Measurements from ENCODE around the gene PID1.
A peak's percentile ranks its signal among the peaks of the same experiment; 100 is the strongest.
"Not testable (repeated sequence)": the region's sequence is repeated elsewhere in the genome, so short reads cannot be mapped to it uniquely, and the experiment has no call there.

PID1 gene

DNA sequence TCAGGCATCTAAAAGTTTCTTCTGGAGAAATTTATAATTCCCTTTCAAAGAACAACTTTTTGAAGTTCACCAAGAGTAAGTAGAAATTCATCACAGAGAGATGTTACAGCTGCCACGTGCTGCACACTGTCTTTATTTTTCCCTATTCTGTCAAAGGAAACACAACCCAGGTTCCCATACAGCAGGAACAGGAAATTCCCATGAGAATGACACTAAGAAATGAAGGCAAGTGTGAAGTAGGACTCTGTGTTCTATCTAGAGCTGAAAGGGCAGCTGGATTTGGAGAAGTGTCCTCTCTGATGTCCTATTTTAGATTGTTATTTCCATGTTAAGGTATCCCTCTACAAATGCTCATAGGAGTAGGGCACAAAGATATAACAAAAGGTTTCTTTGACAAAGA lies 58.8 kb downstream of the PID1 start:
- no peak for DNase-seq (ENCODE audit: low spot score)

- DNase-seq (ENCODE audit: low spot score) = peak; percentile 3
Measured at GRCh38 chr2:229210641-229211040, 60.4 kb downstream of the PID1 start.

- DNase-seq (ENCODE audit: low spot score) = no peak
Measured at GRCh38 chr2:229206548-229206947, 64.5 kb downstream of the PID1 start.

DNA sequence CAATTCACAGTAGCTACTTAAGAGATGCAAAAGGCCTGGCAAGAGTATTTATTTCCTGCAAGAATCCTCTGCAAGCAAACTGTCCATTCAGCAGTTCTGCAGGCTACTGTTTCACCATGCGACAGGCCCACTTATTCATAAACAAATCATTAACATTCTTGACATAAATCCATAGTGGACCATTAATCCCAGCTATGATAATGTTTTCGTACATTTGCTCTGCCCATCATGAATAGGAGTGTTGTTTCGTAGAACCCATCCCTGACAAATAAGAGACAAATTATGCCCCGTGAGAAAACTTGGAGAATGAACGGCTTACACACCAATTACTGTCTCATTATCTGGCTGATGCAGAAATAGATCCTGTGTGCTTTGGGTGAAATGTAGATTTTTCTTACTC lies 65.4 kb downstream of the PID1 start:
- peak; percentile 16 for DNase-seq (ENCODE audit: low spot score)

GRCh38 chr2:229202646-229203045 lies 68.4 kb downstream of the PID1 start:
- no peak for DNase-seq (ENCODE audit: low spot score)

DNA sequence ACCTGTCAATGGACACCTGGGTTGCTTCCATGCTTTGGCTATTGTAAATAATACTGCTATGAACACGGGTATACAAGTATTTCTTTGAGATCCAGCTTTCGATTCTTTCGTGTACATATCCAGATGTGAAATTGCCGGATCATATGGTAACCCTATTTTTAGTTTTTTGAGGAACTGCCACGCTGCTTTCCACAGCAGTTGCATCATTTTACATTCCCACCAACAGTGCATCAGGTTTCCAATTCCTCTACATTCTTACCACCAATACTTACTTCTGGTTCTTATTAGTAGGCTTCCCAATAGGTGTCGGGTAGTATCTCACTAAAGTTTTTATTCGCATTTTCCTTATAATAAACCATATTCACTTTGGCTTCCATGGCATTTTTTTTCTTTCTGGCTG lies 69.6 kb downstream of the PID1 start:
- no peak for DNase-seq (ENCODE audit: low spot score)

GRCh38 chr2:229199267-229199666 lies 71.8 kb downstream of the PID1 start:
- DNase-seq (ENCODE audit: low spot score) = no peak

- no peak for DNase-seq (ENCODE audit: low spot score)
Measured at GRCh38 chr2:229196448-229196847, 74.6 kb downstream of the PID1 start.

GRCh38 chr2:229195346-229195947 lies 75.6 kb downstream of the PID1 start:
- DNase-seq (ENCODE audit: low spot score) = no peak

GRCh38 chr2:229193281-229193680 lies 77.8 kb downstream of the PID1 start:
- DNase-seq (ENCODE audit: low spot score) = no peak

DNA sequence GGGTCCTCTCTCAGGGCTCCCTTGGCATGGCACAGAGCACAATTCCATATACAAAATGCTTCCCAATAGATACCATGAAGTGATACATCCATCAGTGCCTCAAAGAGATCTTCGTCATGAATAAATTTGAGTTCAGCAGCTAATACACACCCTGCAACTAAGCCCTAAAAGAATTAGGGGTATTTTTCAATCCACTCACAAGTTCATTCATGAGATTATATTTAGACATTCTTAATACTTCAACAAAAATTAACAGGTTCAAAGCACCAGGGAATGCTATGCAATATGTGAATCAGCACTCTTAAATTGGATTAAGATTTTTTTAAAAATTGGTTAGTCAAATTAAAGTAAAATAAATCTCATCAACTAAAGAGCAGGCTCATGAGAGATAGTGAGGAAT lies 79.7 kb downstream of the PID1 start:
- no peak for DNase-seq (ENCODE audit: low spot score)

DNA sequence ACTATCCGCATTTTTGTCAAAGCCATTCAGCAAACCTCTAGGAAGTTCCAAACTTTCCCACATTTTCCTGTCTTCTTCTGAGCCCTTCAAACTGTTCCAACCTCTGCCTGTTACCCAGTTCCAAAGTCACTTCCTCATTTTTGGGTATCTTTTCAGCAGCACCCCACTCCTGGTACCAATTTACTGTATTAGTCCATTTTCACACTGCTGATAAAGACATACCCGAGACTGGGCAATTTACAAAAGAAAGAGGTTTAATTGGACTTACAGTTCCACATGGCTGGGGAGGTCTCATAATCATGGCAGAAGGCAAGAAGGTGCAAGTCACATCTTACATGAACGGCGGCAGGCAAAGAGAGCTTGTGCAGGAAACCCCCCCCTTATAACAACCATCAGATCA lies 84.0 kb downstream of the PID1 start:
- not testable (repeated sequence) for DNase-seq (ENCODE audit: low spot score)

- no peak for DNase-seq (ENCODE audit: low spot score)
Measured at GRCh38 chr2:229181641-229182040, 89.4 kb downstream of the PID1 start.

DNA sequence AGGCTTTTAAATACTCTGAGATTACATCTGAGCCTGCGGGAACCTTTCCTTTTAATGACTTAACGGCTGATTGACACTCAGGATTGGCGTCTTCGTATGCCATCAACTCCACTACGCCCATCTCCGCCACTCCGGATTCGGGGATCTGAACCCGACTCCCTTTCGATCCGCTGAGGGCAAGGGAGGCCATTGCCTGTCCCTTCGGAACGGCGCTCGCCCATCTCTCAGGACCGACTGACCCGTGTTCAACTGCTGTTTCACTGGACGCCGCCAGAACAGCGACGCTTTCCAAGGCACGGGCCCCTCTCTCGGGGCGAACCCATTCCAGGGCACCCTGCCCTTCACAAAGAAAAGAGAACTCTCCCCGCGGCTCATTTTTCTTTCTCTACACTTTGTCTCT lies 90.4 kb downstream of the PID1 start:
- no peak for DNase-seq (ENCODE audit: low spot score)

DNA sequence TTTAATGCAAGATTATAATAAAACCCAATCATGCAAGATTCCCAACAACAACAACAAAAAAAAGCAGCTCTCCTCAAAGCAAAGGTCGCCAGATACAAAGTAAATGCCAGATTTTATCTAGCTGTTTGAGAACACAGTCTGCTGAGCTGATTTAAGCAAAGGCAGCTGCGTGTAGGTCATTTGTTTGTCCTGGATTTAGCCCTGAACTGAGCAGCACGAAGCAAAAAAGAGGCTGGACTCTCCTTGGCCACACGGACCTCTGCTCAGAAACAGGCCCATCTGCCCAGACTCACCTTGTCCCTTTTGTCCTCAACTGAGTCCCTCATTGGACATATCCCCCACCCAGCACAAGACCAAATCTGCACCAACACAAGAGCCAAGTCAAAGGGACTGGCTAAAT lies 91.5 kb downstream of the PID1 start:
- DNase-seq (ENCODE audit: low spot score) = no peak

- DNase-seq (ENCODE audit: low spot score) = no peak
Measured at GRCh38 chr2:229178706-229179105, 92.4 kb downstream of the PID1 start.

DNA sequence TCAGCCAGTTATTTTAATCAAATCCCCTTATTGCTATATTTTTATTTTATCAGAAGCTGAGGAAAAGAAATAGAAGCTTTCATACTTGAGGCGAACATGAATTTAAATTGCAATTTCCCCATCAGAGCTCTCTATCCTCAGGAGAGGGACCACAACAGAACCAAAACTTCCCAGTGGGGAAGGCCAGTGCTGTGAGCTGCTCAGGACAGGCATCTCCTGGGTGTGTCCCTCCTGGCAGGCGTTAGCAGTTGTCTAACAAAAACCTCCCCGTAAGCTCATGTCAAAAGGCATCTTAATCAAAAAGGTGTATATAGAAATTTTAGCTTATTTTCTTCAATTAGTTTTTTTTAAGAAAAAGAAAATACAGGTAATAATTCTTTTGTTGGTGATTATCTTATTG lies 93.0 kb downstream of the PID1 start:
- no peak for DNase-seq (ENCODE audit: low spot score)

DNA sequence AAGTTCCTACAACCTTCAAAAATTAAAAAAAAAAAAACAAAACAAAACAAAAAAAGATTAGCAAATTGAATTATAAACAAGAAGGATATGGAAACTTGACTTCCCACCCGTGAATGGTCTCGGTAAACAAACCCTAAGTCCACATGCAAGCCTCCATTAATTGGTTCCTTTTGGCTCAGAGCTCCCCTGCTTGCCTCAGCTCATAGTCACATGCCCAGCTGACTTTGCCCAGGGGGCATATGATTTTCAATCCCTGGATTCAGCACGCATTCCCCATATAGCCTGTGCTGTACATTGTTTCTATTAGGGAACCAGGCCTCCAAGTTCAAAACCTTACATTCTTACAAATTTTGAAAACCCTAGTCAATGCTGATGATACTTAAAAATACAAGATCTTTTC lies 95.0 kb downstream of the PID1 start:
- no peak for DNase-seq (ENCODE audit: low spot score)

DNA sequence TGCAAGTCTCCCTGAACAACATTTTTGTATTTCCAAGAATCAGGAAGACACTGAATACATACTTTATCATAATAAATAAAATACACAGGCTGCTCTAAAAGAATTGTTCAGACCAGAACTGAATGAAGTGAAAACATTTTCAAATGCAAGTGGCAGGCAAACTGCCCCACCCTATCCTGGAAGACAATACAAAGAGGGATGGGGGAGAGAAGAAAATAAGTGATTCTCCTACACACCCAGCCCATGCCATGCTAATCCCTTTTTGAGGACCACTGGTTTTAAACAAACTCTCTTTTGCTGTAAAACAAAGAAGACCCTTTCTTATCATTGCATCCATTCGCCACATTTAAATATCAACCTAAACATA lies 95.6 kb downstream of the PID1 start:
- DNase-seq (ENCODE audit: low spot score) = no peak

- no peak for DNase-seq (ENCODE audit: low spot score)
Measured at GRCh38 chr2:229174794-229175496, 96.1 kb downstream of the PID1 start.

GRCh38 chr2:229173825-229174359 lies 97.2 kb downstream of the PID1 start:
- no peak for DNase-seq (ENCODE audit: low spot score)

DNA sequence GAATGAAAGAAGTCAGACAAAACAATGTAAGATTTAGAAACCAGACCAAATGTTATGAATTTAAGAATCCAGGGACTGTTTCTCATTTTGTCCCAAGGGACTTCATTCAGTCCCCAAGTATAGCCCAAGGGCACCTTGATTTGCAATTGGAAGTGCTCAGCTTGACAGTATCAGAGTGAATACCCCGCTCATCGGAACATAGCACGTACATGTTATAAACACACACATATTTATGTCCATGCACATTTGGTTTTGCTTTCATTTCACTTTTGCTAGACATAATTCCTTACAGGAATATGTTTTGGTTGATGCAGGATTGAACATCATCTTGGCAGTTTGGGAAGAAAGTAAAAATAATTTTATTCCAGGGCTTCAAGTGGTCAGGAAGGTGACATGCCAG lies 100.2 kb downstream of the PID1 start:
- no peak for DNase-seq (ENCODE audit: low spot score)

DNA sequence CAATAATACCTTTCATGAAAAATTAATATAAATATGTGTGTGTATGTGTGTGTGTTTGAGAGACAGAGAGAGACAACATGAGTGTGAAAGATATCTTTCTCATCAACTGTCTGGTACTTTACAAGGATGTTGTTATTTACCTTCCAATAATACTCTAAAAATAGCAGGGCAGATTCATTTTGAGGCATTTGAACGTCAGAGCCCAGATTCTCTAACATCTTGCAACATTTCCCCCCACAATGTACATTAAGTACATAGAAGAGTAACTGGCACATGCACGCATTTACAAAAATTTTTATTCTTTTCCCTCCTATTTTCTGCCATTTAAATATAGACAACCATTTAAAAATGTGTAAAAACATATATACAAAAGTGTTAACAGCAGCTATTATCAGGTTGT lies 100.9 kb downstream of the PID1 start:
- DNase-seq (ENCODE audit: low spot score) = no peak

DNA sequence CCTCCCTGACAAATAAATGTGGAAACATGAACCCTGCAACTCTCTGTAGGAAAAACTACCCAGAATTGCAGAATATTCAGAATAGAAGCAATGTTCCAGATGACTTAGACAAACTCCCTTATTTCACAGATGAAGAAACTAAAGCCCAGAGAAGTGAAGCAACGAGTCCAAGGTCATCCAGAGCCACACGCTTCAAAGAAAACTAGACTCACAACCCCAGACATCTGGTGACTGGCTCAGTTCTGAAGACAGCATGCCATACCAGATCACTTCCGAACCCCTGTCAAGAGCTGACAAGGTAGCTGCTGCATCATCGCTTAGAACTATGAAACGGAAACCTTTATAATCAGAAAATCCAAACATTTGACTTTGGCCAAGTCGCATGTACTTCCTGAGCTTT lies 101.3 kb downstream of the PID1 start:
- DNase-seq (ENCODE audit: low spot score) = no peak

Data from globus pallidus (tissue), 1 donor.